HG03066 (cell line): ENCODE measurements around the gene FN1.
A peak's percentile ranks its signal among the peaks of the same experiment; 100 is the strongest.

Source experiments
- ATAC-seq: cut with Tn5 transposase; IDR thresholded peaks from one replicate; pipeline ENCODE4 v1.9.1; 2021; ENCODE audit warnings: low read depth; ENCODE audit not compliant: unreplicated experiment

FN1 gene

DNA sequence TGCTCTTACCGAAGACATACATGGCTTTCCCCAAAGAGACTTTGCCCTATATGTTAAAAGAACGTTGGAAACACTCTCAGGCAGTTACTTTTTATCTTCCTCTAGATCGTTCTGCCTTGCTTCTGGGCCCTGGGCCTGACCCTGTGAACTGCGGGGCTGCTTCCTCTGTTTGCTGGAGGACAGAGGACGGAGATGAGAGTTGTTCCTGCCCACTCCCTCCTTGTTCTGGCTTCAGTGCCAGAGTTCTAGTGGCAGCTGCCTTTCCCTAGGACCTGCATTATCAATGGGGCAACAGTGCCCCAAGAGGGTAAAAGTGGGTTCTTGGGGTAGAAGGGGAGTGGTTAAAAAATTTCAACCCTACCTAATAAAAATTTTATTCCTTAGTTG lies 6.5 kb upstream of the FN1 start:
- no peak for ATAC-seq

- ATAC-seq = no peak
Measured at GRCh38 chr2:215441560-215442400, 5.9 kb upstream of the FN1 start.

DNA sequence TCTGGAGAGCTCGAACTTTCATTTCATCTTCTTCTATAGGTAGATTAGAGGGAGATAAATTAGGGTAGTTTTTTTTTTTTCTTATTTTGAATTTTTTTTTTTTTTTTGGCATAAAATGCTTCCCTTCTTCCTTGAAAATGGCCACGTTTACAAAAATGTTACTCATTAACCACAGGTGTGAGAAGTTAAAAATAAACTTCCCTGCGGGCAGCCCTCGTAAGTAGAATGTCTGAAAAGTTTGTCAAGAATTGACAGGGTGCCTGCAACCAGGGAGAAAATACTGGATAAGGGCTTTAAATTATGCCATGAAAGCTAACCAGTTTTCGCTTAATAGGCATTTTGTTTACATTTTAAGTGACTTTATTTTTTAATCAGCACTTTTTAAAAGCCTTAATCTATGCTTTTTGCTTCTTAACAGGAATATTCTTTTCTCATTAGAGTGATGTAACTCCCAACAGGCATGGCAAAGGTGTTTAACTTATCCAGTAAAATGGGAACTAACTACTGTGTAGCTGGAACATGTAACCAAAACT lies 4.2 kb upstream of the FN1 start:
- ATAC-seq = no peak

- no peak for ATAC-seq
Measured at GRCh38 chr2:215439404-215439803, 3.5 kb upstream of the FN1 start.

GRCh38 chr2:215437614-215438013 lies 1.7 kb upstream of the FN1 start:
- ATAC-seq = no peak

GRCh38 chr2:215436705-215437565 lies 1.1 kb upstream of the FN1 start:
- ATAC-seq = no peak

- peak; percentile 19 for ATAC-seq
Measured at GRCh38 chr2:215435280-215435869, 493 bp downstream of the FN1 start.

DNA sequence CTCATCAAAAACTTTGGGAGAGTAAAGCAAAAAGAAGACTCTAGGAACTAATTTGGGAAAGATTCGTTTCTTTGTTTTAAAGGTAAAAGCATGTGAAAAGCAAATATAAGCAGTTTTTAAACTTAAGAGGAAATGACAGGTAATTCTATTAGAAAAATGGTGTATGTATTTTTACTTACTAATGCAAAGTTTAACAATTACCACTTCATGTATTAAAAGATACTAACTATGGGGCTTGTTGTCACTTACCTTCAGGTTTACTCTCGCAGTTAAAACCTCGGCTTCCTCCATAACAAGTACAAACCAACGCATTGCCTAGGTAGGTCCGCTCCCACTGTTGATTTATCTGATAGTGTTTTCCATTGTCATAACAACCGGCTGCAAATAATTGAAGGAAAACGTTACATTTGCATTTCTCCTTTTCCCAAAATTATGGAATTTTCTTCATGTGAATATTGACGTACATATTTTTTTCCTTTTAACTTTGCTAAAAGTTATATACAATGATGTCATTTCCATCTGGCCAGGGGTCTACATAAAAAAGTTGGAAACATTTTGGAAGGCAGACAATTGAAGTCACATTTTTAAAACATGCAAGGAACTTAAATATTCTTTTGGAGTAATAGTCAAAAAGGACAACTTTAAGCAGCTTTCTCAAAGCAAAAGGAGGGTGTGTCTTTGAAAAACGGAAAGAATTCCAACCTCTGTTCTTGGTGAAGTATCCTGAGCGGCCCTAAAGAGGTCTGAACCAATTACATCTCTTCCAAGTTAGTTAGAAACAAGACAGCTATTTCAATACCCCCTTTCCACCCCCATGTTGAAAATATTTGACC lies 1.2 kb downstream of the FN1 start:
- no peak for ATAC-seq

DNA sequence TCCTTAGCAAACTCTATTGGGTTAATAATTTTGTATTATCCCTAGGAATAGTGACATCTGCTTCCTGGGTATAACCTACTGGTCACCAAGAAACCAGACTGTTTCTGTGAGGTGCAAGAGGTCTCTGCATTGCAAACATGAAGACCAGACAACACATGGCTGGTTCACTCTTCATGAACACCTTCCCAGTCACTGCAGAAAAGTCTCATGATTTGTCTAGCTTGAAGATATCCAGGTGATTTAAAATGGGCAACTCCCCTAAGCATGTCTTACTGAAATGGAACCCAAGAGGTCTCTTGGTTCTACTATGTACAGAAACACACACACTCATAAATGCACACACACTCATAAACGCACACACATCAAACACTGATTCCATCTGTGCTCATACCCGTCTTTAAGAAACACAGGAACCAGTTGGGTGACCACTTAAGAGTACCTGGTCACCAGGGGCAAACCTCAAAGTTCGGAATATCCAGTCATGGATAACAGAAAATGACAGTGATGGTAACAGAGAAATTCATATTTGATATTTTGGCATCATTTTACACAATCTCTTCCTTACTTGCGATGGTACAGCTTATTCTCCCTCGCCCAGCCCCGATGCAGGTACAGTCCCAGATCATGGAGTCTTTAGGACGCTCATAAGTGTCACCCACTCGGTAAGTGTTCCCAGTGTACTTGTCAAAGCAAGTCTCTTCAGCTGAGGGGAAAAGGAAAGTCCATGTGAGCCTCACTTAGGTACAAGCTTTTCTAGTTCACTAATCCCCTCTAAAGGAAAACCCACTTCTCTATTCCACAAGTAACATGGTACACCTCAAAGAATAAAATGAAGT lies 2.9 kb downstream of the FN1 start:
- ATAC-seq = no peak

- no peak for ATAC-seq
Measured at GRCh38 chr2:215431778-215432758, 3.8 kb downstream of the FN1 start.

DNA sequence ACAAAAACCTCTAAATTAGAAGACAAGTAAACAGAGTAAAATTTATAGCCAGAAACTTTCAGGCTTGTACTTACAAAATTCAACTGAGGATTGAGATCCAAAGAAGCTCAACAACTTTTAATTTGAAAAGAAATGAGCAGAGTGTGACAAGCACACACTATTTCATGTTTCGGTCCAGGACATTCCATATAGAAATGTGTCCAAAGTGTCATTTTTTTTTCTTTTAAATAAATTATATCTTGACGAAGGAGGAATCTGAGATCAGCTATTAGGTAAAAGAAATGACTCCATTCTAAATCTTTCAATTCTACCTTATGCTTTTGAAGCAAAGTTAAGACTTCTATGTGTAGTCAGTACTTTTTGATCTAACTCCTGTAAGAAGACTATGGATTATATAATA lies 4.6 kb downstream of the FN1 start:
- no peak for ATAC-seq

- no peak for ATAC-seq
Measured at GRCh38 chr2:215430528-215431187, 5.2 kb downstream of the FN1 start.

- ATAC-seq = no peak
Measured at GRCh38 chr2:215429424-215429823, 6.4 kb downstream of the FN1 start.

DNA sequence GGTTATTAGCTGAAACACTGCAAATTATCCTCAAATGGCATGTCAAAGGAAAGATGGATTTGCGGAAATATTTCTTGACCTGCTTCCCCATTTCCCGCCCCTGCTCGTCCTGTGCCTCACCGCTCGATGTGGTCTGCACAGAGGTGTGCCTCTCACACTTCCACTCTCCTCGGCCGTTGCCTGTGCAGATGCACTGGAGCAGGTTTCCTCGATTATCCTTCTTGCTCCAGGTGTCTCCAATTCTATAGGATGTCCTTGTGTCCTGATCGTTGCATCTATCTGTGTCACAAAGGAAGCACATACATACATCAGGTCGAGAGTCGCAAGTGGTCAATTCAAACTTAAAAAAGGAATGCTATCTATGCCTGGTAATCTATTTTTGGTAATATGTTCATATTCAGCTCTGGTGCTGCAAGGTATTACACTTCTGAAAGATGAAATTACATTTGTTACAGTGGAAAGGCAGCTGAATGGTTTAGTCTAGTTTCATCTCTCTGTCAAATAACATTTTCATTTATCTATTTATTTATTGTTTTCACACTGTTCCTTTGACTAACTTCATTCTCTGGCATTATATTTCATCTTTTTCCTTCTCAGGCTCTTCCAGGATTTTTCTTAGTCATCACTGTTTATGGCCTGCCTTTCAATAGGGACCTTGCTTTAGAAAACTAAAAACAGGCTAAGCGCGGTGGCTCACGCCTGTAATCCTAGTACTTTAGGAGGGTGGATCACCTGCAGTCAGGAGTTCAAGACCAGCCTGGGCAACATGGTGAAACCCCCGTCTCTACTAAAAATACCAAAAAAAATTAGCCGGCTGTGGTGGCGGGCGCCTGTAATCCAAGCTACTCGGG lies 7.6 kb downstream of the FN1 start:
- no peak for ATAC-seq

DNA sequence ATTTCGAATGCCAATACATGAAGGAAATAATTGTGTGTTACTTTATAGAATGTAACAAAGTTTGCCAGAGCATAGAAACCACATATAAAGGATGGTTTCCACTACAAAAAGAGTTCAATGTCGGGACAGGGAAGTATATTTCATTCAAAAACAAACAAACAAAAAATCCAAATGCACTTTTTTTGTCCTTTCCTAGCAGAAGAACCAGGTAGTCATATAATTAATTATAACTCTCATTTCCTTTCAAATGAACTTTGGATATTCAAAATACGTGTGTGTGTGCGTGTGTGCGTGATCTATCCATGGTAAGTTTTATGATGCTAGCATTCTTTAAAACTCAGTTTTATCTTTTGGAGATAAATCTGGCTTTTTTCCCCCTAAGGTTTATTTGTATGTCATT lies 8.3 kb downstream of the FN1 start:
- no peak for ATAC-seq

- no peak for ATAC-seq
Measured at GRCh38 chr2:215425021-215425782, 10.7 kb downstream of the FN1 start.
